OCI-LY7 (cell line): ENCODE measurements around the gene PRICKLE2.

Experiments
- CTCF ChIP-seq: fragments of 200-600 bp; sonication (generic); conservative IDR thresholded peaks from 2 replicates; pipeline ENCODE4 v1.5.1; 2014; ENCODE audit warnings: mild to moderate bottlenecking, antibody characterized with exemption, low read length, moderate library complexity, mixed read lengths
- EZH2phosphoT487 ChIP-seq: fragments of 200-600 bp; sonication (generic); IDR thresholded peaks from 2 replicates; pipeline ENCODE4 v1.6.1; 2018; ENCODE audit warnings: low read depth, borderline replicate concordance, mild to moderate bottlenecking, mixed run types, antibody characterized with exemption, low read length, moderate library complexity, mixed read lengths

GRCh38 chr3:64104691-64105111, 120.6 kb downstream of the PRICKLE2 start:
- no peak for TF ChIP-seq CTCF
- no peak for TF ChIP-seq EZH2phosphoT487
